Dendritic cell treated with granulocyte-macrophage colony-stimulating factor and Interleukin-4, amounts not matched to agents 40 ng/mL and 50 ng/mL, for 4 days (primary cell): ENCODE data around the gene DNAJA3.
A peak's percentile ranks its signal among the peaks of the same experiment; 100 is the strongest.

Source experiments
- H3K27ac Mint-ChIP-seq: one replicate; pipeline ENCODE4 v1.8.0; 2022; ENCODE audit warnings: mild to moderate bottlenecking, mixed read lengths
- H3K27me3 Mint-ChIP-seq: one replicate; pipeline ENCODE4 v1.8.0; 2022; ENCODE audit warnings: mild to moderate bottlenecking, mixed read lengths
- H3K36me3 Mint-ChIP-seq: one replicate; pipeline ENCODE4 v1.8.0; 2022; ENCODE audit warnings: low read depth, mixed read lengths
- H3K4me1 Mint-ChIP-seq: one replicate; pipeline ENCODE4 v1.8.0; 2022; ENCODE audit warnings: low read depth, mixed read lengths
- H3K4me3 Mint-ChIP-seq: one replicate; pipeline ENCODE4 v1.8.0; 2022; ENCODE audit warnings: mild to moderate bottlenecking, moderate library complexity, mixed read lengths
- H3K9me3 Mint-ChIP-seq: one replicate; pipeline ENCODE4 v1.8.0; 2022; ENCODE audit warnings: mixed read lengths
- intact Hi-C: fragments of 100-400 bp; cut with micrococcal nuclease; formaldehyde crosslinking; loops from one replicate; pipeline ENCODE4 v1.15.0; 2022

DNAJA3 gene

DNA sequence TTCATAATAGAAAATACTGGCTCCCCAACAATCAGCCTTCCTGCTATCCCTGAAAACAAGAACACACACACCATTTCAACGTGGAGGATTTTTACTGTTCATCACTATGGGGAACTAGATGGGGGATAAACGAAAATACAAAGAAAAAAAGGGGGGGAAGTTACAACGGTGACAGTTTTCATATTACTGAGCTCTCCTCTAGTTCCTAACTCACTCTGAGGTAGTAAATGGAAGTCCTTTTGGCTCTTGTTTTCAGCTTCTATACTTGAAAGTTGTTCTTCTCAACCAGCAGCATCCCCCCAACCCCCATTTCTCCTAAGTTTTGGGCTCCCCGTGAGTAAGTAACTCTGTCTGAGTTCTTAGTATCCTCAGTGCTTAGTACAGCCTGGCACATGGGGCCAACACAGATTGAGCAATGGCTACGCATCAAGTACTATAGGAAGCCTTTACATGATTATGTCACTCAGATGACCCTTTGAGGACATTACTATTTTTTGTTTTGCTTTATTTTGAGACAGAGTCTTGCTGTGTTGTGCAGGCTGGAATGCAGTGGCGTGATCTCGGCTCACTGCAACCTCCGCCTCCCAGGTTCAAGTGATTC, 5.1 kb upstream of the DNAJA3 start:
- Mint-ChIP-seq H3K36me3 (peaks cover 16% of the 10 kb centered on the region), H3K9me3 (no peaks in the 10 kb centered on the region), H3K4me1 (peaks cover 48% of the 10 kb centered on the region), H3K27me3 (no peaks in the 10 kb centered on the region), H3K4me3 (peak overlapping the region; percentile 33), H3K27ac (peak overlapping the region; percentile 85)
- intact Hi-C loops = no loop called here

DNA sequence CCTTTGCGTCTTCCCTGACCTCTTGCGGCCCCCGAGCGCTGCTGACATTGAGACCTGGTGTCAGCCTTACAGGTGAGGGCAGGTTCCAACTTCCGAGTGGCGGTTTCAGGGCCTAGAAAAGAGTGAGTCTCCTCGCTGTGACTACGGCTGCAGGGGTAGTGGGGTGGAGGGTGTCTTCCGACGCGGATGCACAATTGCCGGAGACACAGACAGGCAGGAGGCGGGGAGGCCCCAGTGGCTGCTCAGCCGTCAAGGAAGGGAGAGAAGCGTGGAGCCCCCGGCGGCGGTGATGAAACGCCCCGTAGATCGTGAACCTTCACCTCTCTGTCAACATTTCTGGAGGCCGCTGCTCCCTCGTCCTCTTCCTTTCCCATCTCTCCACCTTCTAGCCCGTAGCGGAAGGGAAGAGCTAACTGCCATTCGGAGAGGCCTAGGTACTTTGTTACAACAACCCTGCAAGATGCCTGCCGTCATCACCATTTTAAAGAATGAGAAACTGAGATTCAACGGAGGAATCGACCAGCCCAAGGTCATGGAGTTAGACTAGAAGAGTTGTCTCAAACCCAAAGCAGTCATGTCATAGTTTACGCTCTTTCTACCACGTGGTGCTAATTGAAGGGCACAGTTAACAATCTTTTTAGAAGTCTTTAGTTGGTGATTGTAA, 485 bp downstream of the DNAJA3 start:
- Mint-ChIP-seq H3K4me3 (peak overlapping the region; percentile 98), H3K4me1 (peaks cover 30% of the 10 kb centered on the region), H3K27ac (peak overlapping the region; percentile 99), H3K36me3 (peaks cover 45% of the 10 kb centered on the region), H3K9me3 (no peaks in the 10 kb centered on the region), H3K27me3 (no peaks in the 10 kb centered on the region)
- intact Hi-C loops = no loop called here

DNA sequence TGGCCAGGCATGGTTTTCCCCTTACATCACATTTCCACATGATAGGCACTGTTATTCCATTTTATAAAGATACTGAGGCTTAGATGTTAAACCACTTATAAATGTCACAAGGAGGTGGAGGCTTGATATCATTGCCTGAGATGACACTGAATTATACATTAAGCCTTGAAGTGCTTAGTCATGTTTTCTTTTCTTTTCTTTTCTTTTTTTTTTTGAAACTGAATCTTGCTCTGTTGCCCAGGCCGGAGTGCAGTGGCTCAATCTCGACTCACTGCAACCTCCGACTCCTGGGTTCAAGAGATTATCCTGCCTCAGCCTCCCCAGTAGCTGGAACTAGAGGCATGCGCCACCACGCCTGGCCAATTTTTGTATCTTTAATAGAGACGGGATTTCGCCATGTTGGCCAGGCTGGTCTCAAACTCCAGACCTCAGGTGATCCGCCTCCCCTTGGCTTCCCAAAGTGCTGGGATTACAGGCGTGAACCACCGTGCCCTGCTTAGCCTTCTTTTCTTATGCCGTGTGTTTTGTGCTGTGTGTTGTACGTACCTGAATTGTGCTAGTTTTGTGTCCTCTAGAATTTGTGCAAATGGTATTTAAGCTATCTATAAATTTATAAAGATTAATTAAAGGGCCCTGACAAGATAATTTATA, 1.2 kb downstream of the DNAJA3 start:
- peak overlapping the region; percentile 98 for H3K4me3 Mint-ChIP-seq
- intact Hi-C loops = no loop called here
- H3K27me3 Mint-ChIP-seq = no peaks in the 10 kb centered on the region
- H3K9me3 Mint-ChIP-seq = no peaks in the 10 kb centered on the region
- peaks cover 52% of the 10 kb centered on the region for H3K36me3 Mint-ChIP-seq
- H3K27ac Mint-ChIP-seq = peak overlapping the region; percentile 99
- H3K4me1 Mint-ChIP-seq = peaks cover 23% of the 10 kb centered on the region

DNA sequence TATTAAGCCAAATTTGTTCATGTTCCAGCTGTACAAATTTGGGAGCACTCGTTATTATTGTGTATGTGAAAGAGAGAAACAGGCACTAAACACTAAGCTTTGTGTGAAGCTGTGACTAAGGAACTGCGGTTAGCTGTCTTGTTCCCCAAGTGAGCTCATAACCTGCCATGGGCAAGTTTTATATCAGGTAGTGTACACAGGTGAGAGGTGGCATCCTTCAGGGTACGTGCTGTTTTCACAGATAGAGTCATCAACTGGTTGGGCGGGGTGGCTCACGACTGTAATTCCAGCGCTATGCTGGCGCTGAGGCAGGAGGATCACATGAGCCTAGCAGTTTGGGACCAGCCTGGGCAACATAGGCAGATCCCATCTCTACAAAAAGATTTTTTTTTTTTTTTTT, 2.8 kb downstream of the DNAJA3 start:
- no peaks in the 10 kb centered on the region for H3K27me3 Mint-ChIP-seq
- peaks cover 23% of the 10 kb centered on the region for H3K4me1 Mint-ChIP-seq
- no peak overlapping the region for H3K27ac Mint-ChIP-seq
- H3K9me3 Mint-ChIP-seq = no peaks in the 10 kb centered on the region
- intact Hi-C loops = no loop called here
- peaks cover 67% of the 10 kb centered on the region for H3K36me3 Mint-ChIP-seq
- no peak overlapping the region for H3K4me3 Mint-ChIP-seq

- peaks cover 14% of the 10 kb centered on the region for H3K4me1 Mint-ChIP-seq
- no peak overlapping the region for H3K27ac Mint-ChIP-seq
- H3K36me3 Mint-ChIP-seq = peaks cover 77% of the 10 kb centered on the region
- H3K9me3 Mint-ChIP-seq = no peaks in the 10 kb centered on the region
- intact Hi-C loops = no loop called here
- no peak overlapping the region for H3K4me3 Mint-ChIP-seq
- no peaks in the 10 kb centered on the region for H3K27me3 Mint-ChIP-seq
These were observed 5.4 kb downstream of the DNAJA3 start for GRCh38 chr16:4431023-4431422.

DNA sequence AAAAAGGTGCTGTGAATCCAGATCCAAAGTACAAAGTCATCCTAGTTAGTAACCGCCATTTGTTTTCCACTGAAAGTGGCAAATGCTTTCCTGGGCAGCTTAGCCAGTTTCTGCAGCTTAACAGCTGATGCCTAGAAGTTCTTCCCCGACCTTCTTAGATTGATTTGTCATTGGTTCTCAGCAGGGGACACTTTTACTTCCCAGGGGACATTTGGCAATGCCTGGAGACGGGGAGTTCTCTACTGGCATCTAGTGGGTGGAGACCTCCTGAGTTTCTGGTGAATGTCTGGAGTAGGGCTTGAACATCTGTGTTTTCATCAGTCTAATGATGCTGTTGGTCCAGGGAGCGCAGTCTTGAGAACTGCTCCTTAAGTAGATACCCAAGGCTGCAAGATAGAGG, 7.6 kb downstream of the DNAJA3 start:
- H3K27me3 Mint-ChIP-seq = no peaks in the 10 kb centered on the region
- intact Hi-C loops = no loop called here
- no peaks in the 10 kb centered on the region for H3K9me3 Mint-ChIP-seq
- peaks cover 94% of the 10 kb centered on the region for H3K36me3 Mint-ChIP-seq
- no peaks in the 10 kb centered on the region for H3K4me1 Mint-ChIP-seq
- no peak overlapping the region for H3K4me3 Mint-ChIP-seq
- H3K27ac Mint-ChIP-seq = no peak overlapping the region

DNA sequence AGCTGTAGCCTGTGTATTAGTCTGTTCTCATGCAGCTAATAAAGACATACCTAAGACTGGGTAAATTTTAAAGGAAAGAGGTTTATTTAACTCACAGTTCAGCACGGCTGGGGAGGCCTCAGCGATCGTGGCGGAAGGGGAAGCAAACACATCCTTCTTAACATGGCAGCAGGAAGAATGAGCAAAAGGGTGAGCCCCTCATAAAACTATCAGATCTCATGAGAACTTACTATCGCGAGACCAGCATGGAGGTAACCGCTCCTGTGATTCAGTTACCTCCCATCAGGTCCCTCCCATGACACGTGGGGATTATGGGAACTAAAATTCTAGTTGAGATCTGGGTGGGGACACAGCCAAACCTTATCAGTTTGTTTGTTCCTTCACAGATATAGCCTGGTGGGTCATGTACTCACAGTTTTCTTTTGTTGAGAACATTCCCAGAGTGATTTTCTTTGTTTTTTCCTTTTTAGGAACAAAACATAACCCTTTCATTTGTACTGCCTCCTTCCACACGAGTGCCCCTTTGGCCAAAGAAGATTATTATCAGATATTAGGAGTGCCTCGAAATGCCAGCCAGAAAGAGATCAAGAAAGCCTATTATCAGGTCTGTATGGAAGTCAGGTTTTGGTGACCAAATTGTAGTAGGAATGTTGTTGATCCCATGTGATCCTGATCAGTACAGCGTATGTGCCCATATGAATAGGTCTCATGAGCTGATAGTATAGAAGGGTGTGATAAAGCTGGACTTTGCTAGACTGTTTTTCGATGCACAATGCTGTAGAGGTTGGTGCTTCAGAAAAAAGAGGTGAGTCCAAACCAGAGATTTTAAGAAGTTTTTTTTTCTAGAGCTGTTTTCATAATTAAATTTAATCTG, 8.5 kb downstream of the DNAJA3 start:
- intact Hi-C loops = no loop called here
- Mint-ChIP-seq H3K27ac (no peak overlapping the region), H3K4me1 (no peaks in the 10 kb centered on the region), H3K27me3 (no peaks in the 10 kb centered on the region), H3K36me3 (peaks cover 93% of the 10 kb centered on the region), H3K9me3 (no peaks in the 10 kb centered on the region), H3K4me3 (no peak overlapping the region)

- Mint-ChIP-seq H3K4me3 (no peak overlapping the region), H3K27me3 (no peaks in the 10 kb centered on the region), H3K36me3 (peaks cover 95% of the 10 kb centered on the region), H3K27ac (no peak overlapping the region), H3K9me3 (no peaks in the 10 kb centered on the region), H3K4me1 (no peaks in the 10 kb centered on the region)
- intact Hi-C loops = no loop called here
These were observed 9.8 kb downstream of the DNAJA3 start for GRCh38 chr16:4435337-4436067.

- Mint-ChIP-seq H3K27me3 (no peaks in the 10 kb centered on the region), H3K36me3 (peaks cover 97% of the 10 kb centered on the region), H3K4me3 (no peak overlapping the region), H3K9me3 (no peaks in the 10 kb centered on the region), H3K27ac (no peak overlapping the region), H3K4me1 (no peaks in the 10 kb centered on the region)
- intact Hi-C loops = no loop called here
These were observed 11.7 kb downstream of the DNAJA3 start for GRCh38 chr16:4437366-4437765.

DNA sequence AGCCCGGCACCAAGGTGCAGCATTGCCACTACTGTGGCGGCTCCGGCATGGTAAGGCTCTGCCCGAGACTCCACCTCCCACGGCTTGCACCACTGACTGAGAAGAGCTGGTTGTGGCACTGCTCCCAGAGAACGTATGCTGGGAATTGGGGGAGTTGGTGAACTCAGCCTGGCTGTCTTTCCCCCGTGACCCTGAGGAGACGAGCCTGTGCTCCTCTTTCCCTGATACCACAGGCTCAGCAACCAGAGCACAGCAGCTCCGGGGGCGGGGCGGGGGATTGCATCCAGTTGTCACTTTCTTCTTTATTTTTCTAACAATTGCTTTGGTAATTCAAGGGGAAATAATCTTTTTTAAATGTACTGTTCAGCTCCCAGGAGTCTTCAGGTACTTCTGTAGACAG, 16.7 kb downstream of the DNAJA3 start:
- H3K27me3 Mint-ChIP-seq = no peaks in the 10 kb centered on the region
- H3K36me3 Mint-ChIP-seq = peaks cover 99% of the 10 kb centered on the region
- H3K9me3 Mint-ChIP-seq = no peaks in the 10 kb centered on the region
- H3K4me1 Mint-ChIP-seq = no peaks in the 10 kb centered on the region
- no peak overlapping the region for H3K27ac Mint-ChIP-seq
- H3K4me3 Mint-ChIP-seq = no peak overlapping the region
- intact Hi-C loops = no loop called here

GRCh38 chr16:4443271-4443670, 17.6 kb downstream of the DNAJA3 start:
- Mint-ChIP-seq H3K4me3 (no peak overlapping the region), H3K9me3 (no peaks in the 10 kb centered on the region), H3K36me3 (peaks cover 99% of the 10 kb centered on the region), H3K27ac (no peak overlapping the region), H3K4me1 (no peaks in the 10 kb centered on the region), H3K27me3 (no peaks in the 10 kb centered on the region)
- intact Hi-C loops = no loop called here

DNA sequence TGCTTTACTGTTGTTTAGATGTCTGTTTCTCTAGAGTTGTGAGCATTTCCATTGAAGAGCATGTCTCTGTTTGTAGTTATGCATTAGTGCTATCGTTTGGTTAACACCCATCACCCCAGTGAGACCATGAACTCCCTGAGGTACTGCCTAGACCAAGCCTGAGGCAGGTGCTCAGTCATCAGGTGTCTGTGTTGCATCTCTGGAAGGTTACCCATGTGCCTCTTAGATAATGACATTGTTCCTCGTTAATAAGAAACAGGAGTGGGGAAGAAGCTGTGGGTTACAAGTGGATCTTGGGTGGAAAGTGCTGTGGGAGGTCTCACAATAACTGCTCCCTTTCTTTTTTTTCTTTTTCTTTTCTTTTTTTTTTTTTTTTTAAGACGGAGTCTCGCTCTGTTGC, 18.3 kb downstream of the DNAJA3 start:
- Mint-ChIP-seq H3K9me3 (no peaks in the 10 kb centered on the region), H3K4me3 (no peak overlapping the region), H3K4me1 (no peaks in the 10 kb centered on the region), H3K27me3 (no peaks in the 10 kb centered on the region), H3K36me3 (peaks cover 100% of the 10 kb centered on the region), H3K27ac (no peak overlapping the region)
- intact Hi-C loops = no loop called here

DNA sequence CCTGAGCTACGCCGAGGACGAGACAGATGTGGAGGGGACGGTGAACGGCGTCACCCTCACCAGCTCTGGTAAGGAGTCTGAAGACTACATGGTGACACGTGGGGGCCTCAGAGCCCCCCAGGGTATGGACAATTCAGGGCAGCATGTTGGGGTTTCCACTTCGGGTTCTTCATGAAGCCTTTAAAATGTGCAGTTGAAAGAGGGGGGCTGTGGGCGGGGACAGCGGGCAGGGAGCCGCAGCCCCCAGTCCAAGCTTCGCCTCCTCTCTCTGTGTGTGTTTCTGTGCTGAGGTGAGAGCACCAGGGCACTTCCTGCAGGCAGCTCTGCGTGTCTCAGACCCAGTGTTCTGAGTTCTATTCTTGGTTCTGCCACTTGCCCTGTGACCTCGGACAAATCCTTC, 24.8 kb downstream of the DNAJA3 start:
- Mint-ChIP-seq H3K9me3 (no peaks in the 10 kb centered on the region), H3K27ac (no peak overlapping the region), H3K4me1 (no peaks in the 10 kb centered on the region), H3K27me3 (no peaks in the 10 kb centered on the region), H3K4me3 (no peak overlapping the region), H3K36me3 (peaks cover 97% of the 10 kb centered on the region)
- intact Hi-C loops = no loop called here
